Measurements from ENCODE around the gene R3HCC1L. TPM values are rescaled to one million over a fixed set of nuclear protein-coding genes. Genes with fewer than 3 reads are reported as not detected.

R3HCC1L gene
- total RNA-seq, 1 experiment from 2014 or later: 15.9 TPM

GRCh38 chr10:98272656-98273055 lies 138.2 kb downstream of the R3HCC1L start:
- CTCF ChIA-PET: interaction anchor here (0.6 kb wide), 1 partner anchor 383 kb away, joined by 3 read pairs; no protein-coding TSS in a partner anchor

GRCh38 chr10:98273057-98273850 lies 138.8 kb downstream of the R3HCC1L start:
- POLR2A ChIA-PET: no interaction called here
- no peak for TF ChIP-seq REST (IDR thresholded peaks at IDR 0.05; ENCODE audit: insufficient read depth in 1 of 2, low read depth in 2 of 2, low read length in 1 of 2)
- TF ChIP-seq POLR2AphosphoS5 (IDR thresholded peaks at IDR 0.05; ENCODE audit: low read depth, low read length): no peak
- TF ChIP-seq TCF7L2 (IDR thresholded peaks at IDR 0.05; ENCODE audit: low read depth, low read length): no peak
- TF ChIP-seq SIN3A (IDR thresholded peaks at IDR 0.05; ENCODE audit: borderline replicate concordance, insufficient read depth, low read depth, low read length): no peak

More at GRCh38 chr10:98272656-98273055, 138.2 kb downstream of the R3HCC1L start:
- no peak for TF ChIP-seq SIN3A (IDR thresholded peaks at IDR 0.05; ENCODE audit: borderline replicate concordance, insufficient read depth, low read depth, low read length)
- TF ChIP-seq CTCF (IDR thresholded peaks at IDR 0.05): no peak
- TF ChIP-seq TCF7L2 (IDR thresholded peaks at IDR 0.05; ENCODE audit: low read depth, low read length): no peak
- no peak for TF ChIP-seq POLR2AphosphoS5 (IDR thresholded peaks at IDR 0.05; ENCODE audit: low read depth, low read length)
- no peak for TF ChIP-seq REST (IDR thresholded peaks at IDR 0.05; ENCODE audit: insufficient read depth in 1 of 2, low read depth in 2 of 2, low read length in 1 of 2)
- H3K27ac ChIP-seq (ENCODE audit: low read length): no peak overlapping the region
- POLR2A ChIA-PET: no interaction called here
- intact Hi-C loops (cut with micrococcal nuclease; ENCODE audit: unreplicated experiment): no loop called here
- in situ Hi-C loops (cut with HindIII; ENCODE audit: low pct_unique_long_range_greater_than_20kb, low sequenced_read_pairs): no loop called here
- no peak for DNase-seq (ENCODE audit: low read depth, low spot score)
- H3K4me3 ChIP-seq (ENCODE audit: low read depth in 2 of 2, low read length in 2 of 2): no peak overlapping the region
- no peaks in the 10 kb centered on the region for H3K36me3 ChIP-seq (ENCODE audit: control insufficient read depth, insufficient read depth, low read length)
- no peaks in the 10 kb centered on the region; the same call in 1 of the 2 replicates for H3K27me3 ChIP-seq (ENCODE audit: control insufficient read depth, insufficient read depth, low read length)
- BruUV-seq (replicated peaks): no TSS peak
- ATAC-seq: no peak
- H3K9me3 ChIP-seq (ENCODE audit: control insufficient read depth, insufficient read depth, low read depth, low read length): no peaks in the 10 kb centered on the region
- peaks cover 25% of the 10 kb centered on the region for H3K4me1 ChIP-seq (ENCODE audit: control insufficient read depth, insufficient read depth, low read length)

More at GRCh38 chr10:98273057-98273850, 138.8 kb downstream of the R3HCC1L start:
- peaks cover 23% of the 10 kb centered on the region for H3K4me1 ChIP-seq (ENCODE audit: control insufficient read depth, insufficient read depth, low read length)
- no peaks in the 10 kb centered on the region for H3K9me3 ChIP-seq (ENCODE audit: control insufficient read depth, insufficient read depth, low read depth, low read length)
- in situ Hi-C loops (cut with HindIII; ENCODE audit: low pct_unique_long_range_greater_than_20kb, low sequenced_read_pairs) (no loop called here), intact Hi-C loops (cut with micrococcal nuclease; ENCODE audit: unreplicated experiment) (no loop called here)
- H3K36me3 ChIP-seq (ENCODE audit: control insufficient read depth, insufficient read depth, low read length): no peaks in the 10 kb centered on the region
- DNase-seq (ENCODE audit: low read depth, low spot score) (no peak), ATAC-seq (no peak)
- H3K27ac ChIP-seq (ENCODE audit: low read length): no peak overlapping the region
- H3K4me3 ChIP-seq (ENCODE audit: low read depth in 2 of 2, low read length in 2 of 2): no peak overlapping the region
- no TSS peak for BruUV-seq (replicated peaks)
- H3K27me3 ChIP-seq (ENCODE audit: control insufficient read depth, insufficient read depth, low read length): no peaks in the 10 kb centered on the region; the same call in 1 of the 2 replicates
- CTCF ChIA-PET: interaction anchor here (0.6 kb wide), 1 partner anchor 384 kb away, joined by 3 read pairs; no protein-coding TSS in a partner anchor

Data from Panc1 (cell line).